ENCODE results near the gene MMS19. TPM values are rescaled to one million over a fixed set of nuclear protein-coding genes. Genes with fewer than 3 reads are reported as not detected.
"Not testable (repeated sequence)": the region's sequence is repeated elsewhere in the genome, so short reads cannot be mapped to it uniquely, and the experiment has no call there.

The MMS19 gene
- total RNA-seq, 2 experiments from 2014 or later: 71.7 to 73.3 TPM

DNA sequence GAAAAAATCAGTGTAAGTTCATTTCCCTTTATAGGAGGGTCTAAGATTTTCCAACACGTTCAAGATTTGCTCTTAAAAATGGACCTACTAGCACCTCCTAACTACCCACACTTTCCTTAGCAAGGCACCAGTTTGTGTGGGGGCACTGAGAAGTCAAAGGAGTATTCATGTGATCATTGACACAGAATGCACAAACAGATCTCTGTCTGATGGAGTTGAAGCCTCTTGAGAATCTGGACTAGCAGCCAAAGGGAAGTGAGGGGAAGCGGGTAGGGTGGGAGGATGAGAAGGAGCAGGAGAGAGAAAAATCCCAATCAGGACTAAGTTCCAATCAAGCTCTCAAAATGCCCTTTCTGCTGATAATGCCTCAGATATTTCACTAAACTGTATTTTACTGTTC, 4.1 kb downstream of the MMS19 start:
- CTCF ChIA-PET: interaction anchor here (1.2 to 1.3 kb wide), 2 partner anchors 13 to 84 kb away, joined by 3 read pairs; no protein-coding TSS in a partner anchor
- Mint-ChIP-seq H3K27ac (no peak overlapping the region), H3K9me3 (ENCODE audit: insufficient read depth) (no peaks in the 10 kb centered on the region)

DNA sequence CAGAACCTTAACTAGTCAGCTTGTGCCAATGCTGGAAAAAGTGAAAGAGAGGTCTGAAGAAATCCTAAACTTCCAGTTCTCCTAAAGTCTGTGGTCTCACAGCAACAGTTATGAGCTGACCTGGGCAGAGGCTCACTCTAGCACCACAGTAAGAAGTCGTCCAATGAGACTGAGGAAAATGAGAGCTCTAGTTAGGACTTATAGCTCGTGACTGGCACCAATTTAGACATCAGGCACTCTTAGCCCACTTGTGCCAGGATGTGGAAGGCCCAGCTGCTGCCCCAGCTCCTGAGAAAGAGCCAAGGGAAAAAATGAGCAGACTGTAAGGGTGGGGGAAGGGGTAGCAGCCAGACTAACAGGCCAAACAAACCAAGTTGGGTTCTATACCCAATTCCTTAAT, 7.6 kb downstream of the MMS19 start:
- ATAC-seq (no peak), DNase-seq (no peak)
- CTCF ChIA-PET: interaction anchor here (1.0 to 1.1 kb wide), 2 partner anchors 9 to 90 kb away, joined by 3 read pairs; partner anchors contain the start of gene RRP12
- H3K36me3 Mint-ChIP-seq (ENCODE audit: low read depth): peaks cover 24% of the 10 kb centered on the region
- peak overlapping the region; percentile 35 for H3K27ac Mint-ChIP-seq
- no peaks in the 10 kb centered on the region for H3K9me3 Mint-ChIP-seq (ENCODE audit: insufficient read depth)
- peaks cover 23% of the 10 kb centered on the region for H3K4me1 Mint-ChIP-seq (ENCODE audit: low read depth)
- H3K4me3 Mint-ChIP-seq: no peak overlapping the region
- POLR2A ChIA-PET: no interaction called here
- H3K27me3 Mint-ChIP-seq (ENCODE audit: low read depth): no peaks in the 10 kb centered on the region

More for the DNA sequence above, 4.1 kb downstream of the MMS19 start:
- POLR2A ChIA-PET: no interaction called here
- H3K27me3 Mint-ChIP-seq (ENCODE audit: low read depth): no peaks in the 10 kb centered on the region
- ATAC-seq: no peak
- peaks cover 38% of the 10 kb centered on the region for H3K4me1 Mint-ChIP-seq (ENCODE audit: low read depth)
- H3K36me3 Mint-ChIP-seq (ENCODE audit: low read depth): peaks cover 21% of the 10 kb centered on the region
- DNase-seq: no peak
- no peak overlapping the region for H3K4me3 Mint-ChIP-seq

DNA sequence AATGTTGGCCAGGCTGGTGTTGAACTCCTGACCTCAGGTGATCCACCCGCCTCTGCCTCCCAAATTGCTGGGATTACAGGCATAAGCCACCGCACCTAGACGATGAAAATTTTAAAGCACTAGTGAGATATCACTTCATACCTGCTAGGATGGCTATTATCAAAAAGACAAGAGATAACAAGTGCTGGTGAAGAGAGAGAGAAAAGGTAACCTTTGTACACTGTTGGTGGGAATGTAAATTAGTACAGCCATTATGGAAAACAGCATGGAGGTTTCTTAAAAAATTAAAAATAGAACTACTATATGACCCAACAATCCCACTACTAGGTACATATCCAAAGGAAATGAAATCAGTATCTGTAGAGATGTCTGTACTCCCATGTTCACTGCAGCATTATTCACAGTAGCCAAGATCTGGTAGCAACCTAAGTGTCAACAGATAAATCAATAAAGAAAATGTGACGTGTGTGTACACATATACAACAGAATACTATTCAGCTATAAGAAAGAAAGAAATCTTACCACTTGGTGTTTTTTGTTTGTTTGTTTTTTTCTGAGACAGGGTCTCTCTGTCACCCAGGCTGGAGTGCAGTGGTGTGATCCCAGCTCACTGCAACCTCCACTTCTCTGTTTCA, 12.5 kb downstream of the MMS19 start:
- peaks cover 4% of the 10 kb centered on the region for H3K4me1 Mint-ChIP-seq (ENCODE audit: low read depth)
- H3K27me3 Mint-ChIP-seq (ENCODE audit: low read depth): no peaks in the 10 kb centered on the region
- H3K27ac Mint-ChIP-seq: no peak overlapping the region
- ATAC-seq: no peak
- no peaks in the 10 kb centered on the region for H3K9me3 Mint-ChIP-seq (ENCODE audit: insufficient read depth)
- peaks cover 21% of the 10 kb centered on the region for H3K36me3 Mint-ChIP-seq (ENCODE audit: low read depth)
- POLR2A ChIA-PET: no interaction called here
- H3K4me3 Mint-ChIP-seq: no peak overlapping the region
- CTCF ChIA-PET: no interaction called here
- DNase-seq: no peak

DNA sequence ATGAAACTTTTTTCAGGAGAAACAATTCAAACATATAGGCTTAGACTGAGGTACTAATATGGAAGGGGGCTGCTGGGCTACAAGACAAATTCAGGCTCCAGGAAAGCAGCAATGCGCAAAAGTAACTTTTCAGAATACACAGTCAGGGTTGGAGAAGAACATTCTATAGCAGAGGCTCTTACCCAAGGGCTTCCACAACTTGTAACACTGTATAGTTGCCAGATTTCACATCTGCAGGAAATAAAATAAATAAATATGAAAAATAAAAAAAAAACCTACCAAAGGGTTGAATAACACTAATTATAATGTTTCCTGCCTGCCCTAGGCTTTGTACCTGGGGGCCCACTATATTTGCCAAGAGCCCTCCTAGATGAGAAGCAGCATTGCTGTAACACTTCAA, 14.3 kb downstream of the MMS19 start:
- Mint-ChIP-seq H3K4me3 (no peak overlapping the region), H3K36me3 (ENCODE audit: low read depth) (peaks cover 25% of the 10 kb centered on the region), H3K27ac (no peak overlapping the region), H3K9me3 (ENCODE audit: insufficient read depth) (no peaks in the 10 kb centered on the region), H3K4me1 (ENCODE audit: low read depth) (no peaks in the 10 kb centered on the region), H3K27me3 (ENCODE audit: low read depth) (no peaks in the 10 kb centered on the region)
- ChIA-PET POLR2A (no interaction called here), CTCF (no interaction called here)
- DNase-seq (no peak), ATAC-seq (no peak)

DNA sequence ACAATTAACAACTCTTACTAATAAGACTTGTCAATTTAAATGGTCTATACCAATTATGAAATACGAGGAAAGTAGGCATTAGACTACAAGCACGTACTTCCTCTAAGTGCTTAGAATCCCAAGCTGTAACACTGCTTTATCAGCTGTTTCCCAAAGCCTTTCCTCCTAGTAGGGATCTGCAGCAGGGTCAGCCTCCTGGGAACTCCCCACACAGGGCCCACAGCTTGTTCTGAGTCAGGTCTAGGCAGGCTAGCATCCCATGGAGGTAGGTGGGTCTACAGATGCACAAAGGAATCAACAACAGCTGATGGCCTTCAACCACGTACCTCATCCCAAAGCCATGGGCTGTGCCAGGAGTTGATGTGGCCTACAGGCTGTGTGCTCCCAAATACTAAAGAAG, 14.7 kb downstream of the MMS19 start:
- H3K9me3 Mint-ChIP-seq (ENCODE audit: insufficient read depth): no peaks in the 10 kb centered on the region
- H3K4me3 Mint-ChIP-seq: no peak overlapping the region
- H3K27me3 Mint-ChIP-seq (ENCODE audit: low read depth): no peaks in the 10 kb centered on the region
- H3K4me1 Mint-ChIP-seq (ENCODE audit: low read depth): no peaks in the 10 kb centered on the region
- ChIA-PET CTCF (no interaction called here), POLR2A (no interaction called here)
- no peak for DNase-seq
- ATAC-seq: no peak
- H3K36me3 Mint-ChIP-seq (ENCODE audit: low read depth): peaks cover 24% of the 10 kb centered on the region
- no peak overlapping the region for H3K27ac Mint-ChIP-seq

DNA sequence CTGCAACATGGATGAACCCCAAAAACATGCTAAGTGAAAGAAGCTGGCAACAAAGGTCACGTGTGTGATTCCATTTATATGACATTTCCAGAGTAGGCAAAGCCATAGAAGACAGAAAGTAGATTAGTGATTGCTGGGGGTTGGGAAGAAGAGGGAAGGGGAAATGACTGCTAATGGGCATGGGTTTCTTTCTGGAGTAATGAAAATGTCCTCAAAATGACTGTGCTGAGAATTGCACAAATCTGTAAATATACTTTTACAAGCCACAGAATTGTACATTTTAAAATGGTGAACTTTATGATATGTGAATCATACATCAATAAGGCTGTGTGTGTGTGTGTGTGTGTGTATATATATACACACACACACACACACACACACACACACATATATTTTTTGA, 15.8 kb downstream of the MMS19 start:
- CTCF ChIA-PET: interaction anchor here (1.1 kb wide), 1 partner anchor 18 kb away, joined by 3 read pairs; no protein-coding TSS in a partner anchor
- H3K4me3 Mint-ChIP-seq: no peak overlapping the region
- no peaks in the 10 kb centered on the region for H3K4me1 Mint-ChIP-seq (ENCODE audit: low read depth)
- H3K9me3 Mint-ChIP-seq (ENCODE audit: insufficient read depth): no peaks in the 10 kb centered on the region
- no peak overlapping the region for H3K27ac Mint-ChIP-seq
- no peaks in the 10 kb centered on the region for H3K27me3 Mint-ChIP-seq (ENCODE audit: low read depth)
- H3K36me3 Mint-ChIP-seq (ENCODE audit: low read depth): peaks cover 35% of the 10 kb centered on the region
- POLR2A ChIA-PET: interaction anchor here (0.6 kb wide), 1 partner anchor 37 kb away, joined by 3 read pairs; no protein-coding TSS in a partner anchor
- ATAC-seq: no peak
- DNase-seq: no peak

DNA sequence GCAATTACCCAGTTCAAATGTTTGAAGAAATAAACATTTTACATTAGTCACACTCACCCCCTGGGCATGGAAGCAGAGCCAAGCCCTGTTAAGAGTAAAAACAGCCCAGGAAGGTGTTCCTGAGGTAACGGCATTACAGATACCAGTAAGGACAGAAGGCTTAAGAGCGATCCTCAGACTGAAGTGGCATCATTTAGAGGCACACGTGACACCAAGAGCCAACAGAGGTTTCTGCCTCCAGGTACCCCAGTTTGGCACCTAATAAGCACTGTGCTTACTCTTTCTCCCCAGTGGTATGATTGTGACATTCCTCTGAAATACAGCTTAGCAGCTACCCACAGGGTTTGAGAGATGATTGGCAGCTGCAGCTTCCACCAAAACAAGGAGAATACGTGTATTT, 17.2 kb downstream of the MMS19 start:
- Mint-ChIP-seq H3K4me3 (no peak overlapping the region), H3K27me3 (ENCODE audit: low read depth) (no peaks in the 10 kb centered on the region), H3K9me3 (ENCODE audit: insufficient read depth) (no peaks in the 10 kb centered on the region), H3K36me3 (ENCODE audit: low read depth) (peaks cover 43% of the 10 kb centered on the region), H3K4me1 (ENCODE audit: low read depth) (peaks cover 2% of the 10 kb centered on the region), H3K27ac (no peak overlapping the region)
- CTCF ChIA-PET: interaction anchor here (1.2 kb wide), 1 partner anchor 14 kb away, joined by 3 read pairs; no protein-coding TSS in a partner anchor
- ATAC-seq (no peak), DNase-seq (no peak)
- POLR2A ChIA-PET: no interaction called here

DNA sequence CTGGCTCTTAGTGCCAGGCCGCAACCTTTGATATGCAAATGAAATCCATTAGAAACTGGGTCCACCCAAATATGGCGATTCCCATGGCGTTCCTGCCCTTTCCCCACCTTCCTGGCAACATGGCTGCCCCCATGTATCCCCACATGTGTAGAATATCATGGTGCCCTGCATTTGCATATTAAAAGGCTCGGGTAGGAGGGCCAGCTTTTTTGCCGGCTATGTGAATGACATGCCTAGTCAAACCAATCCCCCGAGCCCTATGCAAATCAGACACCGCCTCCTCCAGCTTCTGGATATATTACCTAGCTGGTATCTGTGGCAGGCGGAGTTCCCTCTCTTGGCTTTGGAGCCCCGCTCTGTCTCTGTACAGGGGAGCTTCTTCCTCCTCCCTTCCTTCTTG, 18.3 kb downstream of the MMS19 start:
- no peak for ATAC-seq
- H3K9me3 Mint-ChIP-seq (ENCODE audit: insufficient read depth): no peaks in the 10 kb centered on the region
- H3K36me3 Mint-ChIP-seq (ENCODE audit: low read depth): peaks cover 47% of the 10 kb centered on the region
- no peak for DNase-seq
- H3K27me3 Mint-ChIP-seq (ENCODE audit: low read depth): no peaks in the 10 kb centered on the region
- ChIA-PET POLR2A (no interaction called here), CTCF (no interaction called here)
- H3K27ac Mint-ChIP-seq: no peak overlapping the region
- peaks cover 2% of the 10 kb centered on the region for H3K4me1 Mint-ChIP-seq (ENCODE audit: low read depth)
- H3K4me3 Mint-ChIP-seq: no peak overlapping the region

DNA sequence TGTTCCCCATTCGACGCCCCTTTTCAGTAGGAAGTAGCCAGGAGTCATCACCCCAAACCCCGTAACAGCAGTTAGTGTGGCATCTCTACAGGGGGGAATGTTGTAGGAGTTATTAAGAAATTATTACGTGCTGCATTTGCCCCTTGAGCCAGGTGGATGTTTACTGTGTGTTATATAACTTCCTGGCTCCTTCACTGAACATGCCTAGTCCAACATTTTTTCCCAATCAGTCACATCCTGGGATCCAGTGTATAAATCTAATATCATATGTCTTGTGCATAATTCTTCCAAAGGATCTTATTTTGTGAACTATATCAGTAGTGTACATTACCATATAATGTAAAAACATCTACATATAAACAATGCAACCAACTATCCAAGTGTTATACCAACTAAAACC, 18.8 kb downstream of the MMS19 start:
- peaks cover 52% of the 10 kb centered on the region for H3K36me3 Mint-ChIP-seq (ENCODE audit: low read depth)
- POLR2A ChIA-PET; DNase-seq; H3K27ac Mint-ChIP-seq; H3K27me3 Mint-ChIP-seq (ENCODE audit: low read depth); H3K4me1 Mint-ChIP-seq (ENCODE audit: low read depth); H3K4me3 Mint-ChIP-seq; ATAC-seq; CTCF ChIA-PET; H3K9me3 Mint-ChIP-seq (ENCODE audit: insufficient read depth): not testable (repeated sequence)

DNA sequence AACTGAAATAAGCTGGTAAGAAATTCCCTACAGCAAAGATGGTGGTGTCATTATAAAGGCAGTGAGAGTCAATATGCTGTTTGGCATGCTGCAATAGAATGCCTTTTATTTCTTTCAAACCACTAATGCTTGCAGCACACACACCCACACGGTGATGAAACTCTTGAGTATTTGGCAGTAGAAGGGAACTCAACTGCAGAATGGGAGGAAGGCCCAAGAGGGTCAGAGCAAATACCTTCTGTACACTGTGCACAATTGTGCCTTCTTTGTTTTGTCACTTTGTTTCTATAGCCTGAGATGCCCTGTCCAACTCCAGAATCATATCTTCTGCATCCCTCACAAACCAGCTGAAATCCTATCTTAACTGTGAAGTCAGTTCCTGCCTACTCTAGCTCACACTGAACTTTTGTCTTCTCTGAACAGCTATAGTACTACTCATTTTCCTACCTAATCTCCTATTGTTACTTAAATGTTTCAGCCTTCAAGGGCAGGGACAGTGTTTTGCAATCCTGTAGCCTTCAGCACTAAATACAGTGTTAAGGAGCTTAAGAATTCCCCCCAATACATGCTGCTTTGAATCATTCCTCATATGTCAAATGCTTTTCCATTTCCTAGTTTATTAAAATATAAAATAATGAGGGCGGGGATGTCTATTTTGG, 22.2 kb downstream of the MMS19 start:
- H3K27ac Mint-ChIP-seq: no peak overlapping the region
- H3K36me3 Mint-ChIP-seq (ENCODE audit: low read depth): peaks cover 59% of the 10 kb centered on the region
- ATAC-seq (no peak), DNase-seq (no peak)
- H3K27me3 Mint-ChIP-seq (ENCODE audit: low read depth): no peaks in the 10 kb centered on the region
- POLR2A ChIA-PET: interaction anchor here (0.8 kb wide), 1 partner anchor 21 kb away, joined by 3 read pairs; no protein-coding TSS in a partner anchor
- CTCF ChIA-PET: interaction anchor here (3.8 kb wide), 1 partner anchor 11 kb away, joined by 17 read pairs; no protein-coding TSS in a partner anchor
- no peaks in the 10 kb centered on the region for H3K9me3 Mint-ChIP-seq (ENCODE audit: insufficient read depth)
- peaks cover 2% of the 10 kb centered on the region for H3K4me1 Mint-ChIP-seq (ENCODE audit: low read depth)
- no peak overlapping the region for H3K4me3 Mint-ChIP-seq

DNA sequence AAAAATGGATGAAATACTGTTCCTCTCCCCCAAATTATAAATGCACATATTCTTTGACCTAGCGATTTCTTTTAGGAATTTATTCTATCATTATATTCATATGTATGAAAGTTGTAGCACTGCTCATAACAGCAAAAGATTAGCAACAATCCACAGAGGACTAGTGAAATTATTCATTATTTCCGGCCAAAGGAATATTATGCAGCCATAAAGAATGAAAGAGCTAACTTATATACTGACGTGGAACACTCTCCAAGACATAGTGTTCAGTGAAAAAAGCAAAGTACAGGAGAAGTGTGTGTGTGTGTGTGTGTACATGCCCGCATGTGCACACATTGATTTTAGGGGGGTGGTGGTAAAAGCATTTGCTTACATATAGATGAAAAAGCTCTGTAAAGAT, 23.3 kb downstream of the MMS19 start:
- ChIA-PET CTCF (interaction anchor here (1.8 to 3.8 kb wide), 2 partner anchors 10 to 78 kb away, joined by 6 to 17 read pairs; no protein-coding TSS in a partner anchor), POLR2A (interaction anchor here (0.6 kb wide), 2 partner anchors 41 to 179 kb away, joined by 3 read pairs; no protein-coding TSS in a partner anchor)
- H3K27ac Mint-ChIP-seq: no peak overlapping the region
- H3K27me3 Mint-ChIP-seq (ENCODE audit: low read depth): no peaks in the 10 kb centered on the region
- ATAC-seq: no peak
- no peaks in the 10 kb centered on the region for H3K9me3 Mint-ChIP-seq (ENCODE audit: insufficient read depth)
- no peak overlapping the region for H3K4me3 Mint-ChIP-seq
- H3K4me1 Mint-ChIP-seq (ENCODE audit: low read depth): peaks cover 2% of the 10 kb centered on the region
- H3K36me3 Mint-ChIP-seq (ENCODE audit: low read depth): peaks cover 55% of the 10 kb centered on the region
- no peak for DNase-seq

DNA sequence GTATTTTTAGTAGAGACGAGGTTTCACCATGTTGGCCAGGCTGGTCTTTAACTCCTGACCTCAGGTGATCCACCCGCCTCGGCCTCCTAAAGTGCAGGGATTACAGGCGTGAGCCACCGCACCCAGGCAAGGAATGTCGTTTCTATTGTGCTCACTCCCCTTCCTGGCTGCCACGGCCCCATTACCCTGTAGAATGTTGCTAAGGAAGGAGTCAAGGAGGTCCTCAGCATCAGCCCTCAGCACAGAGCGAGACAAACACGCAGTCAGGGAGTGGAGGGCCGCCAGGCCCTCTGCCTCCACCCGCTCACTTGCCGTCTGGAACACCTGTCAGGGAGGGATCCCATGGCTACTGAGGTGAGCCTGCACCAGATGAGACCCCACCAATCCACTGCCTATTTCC, 29.4 kb downstream of the MMS19 start:
- POLR2A ChIA-PET: interaction anchor here (0.8 kb wide), 1 partner anchor 68 kb away, joined by 3 read pairs; the partner anchor contains the start of gene RRP12
- H3K27ac Mint-ChIP-seq; H3K4me1 Mint-ChIP-seq (ENCODE audit: low read depth); DNase-seq; H3K9me3 Mint-ChIP-seq (ENCODE audit: insufficient read depth); H3K4me3 Mint-ChIP-seq; ATAC-seq; H3K27me3 Mint-ChIP-seq (ENCODE audit: low read depth); CTCF ChIA-PET: not testable (repeated sequence)
- peaks cover 44% of the 10 kb centered on the region for H3K36me3 Mint-ChIP-seq (ENCODE audit: low read depth)
